DOHH2 (cell line): ENCODE data around the gene RABGAP1L.
"Not testable (repeated sequence)": the region's sequence is repeated elsewhere in the genome, so short reads cannot be mapped to it uniquely, and the experiment has no call there.

ENCODE experiments used
- EZH2phosphoT487 ChIP-seq: fragments of 200-600 bp; sonication (generic); IDR thresholded peaks from 2 replicates; pipeline ENCODE4 v1.6.1; 2017; ENCODE audit warnings: borderline replicate concordance, mild to moderate bottlenecking, antibody characterized with exemption, low read length, moderate library complexity, mixed read lengths
- TF ChIP-seq, protein P1 (sequence below): fragments of 200-600 bp; sonication (generic); IDR thresholded peaks from one replicate; pipeline ENCODE4 v1.5.1; 2014; ENCODE audit warnings: antibody characterized with exemption, mild to moderate bottlenecking, low read depth, low read length; ENCODE audit not compliant: poor library complexity, severe bottlenecking

DNA sequence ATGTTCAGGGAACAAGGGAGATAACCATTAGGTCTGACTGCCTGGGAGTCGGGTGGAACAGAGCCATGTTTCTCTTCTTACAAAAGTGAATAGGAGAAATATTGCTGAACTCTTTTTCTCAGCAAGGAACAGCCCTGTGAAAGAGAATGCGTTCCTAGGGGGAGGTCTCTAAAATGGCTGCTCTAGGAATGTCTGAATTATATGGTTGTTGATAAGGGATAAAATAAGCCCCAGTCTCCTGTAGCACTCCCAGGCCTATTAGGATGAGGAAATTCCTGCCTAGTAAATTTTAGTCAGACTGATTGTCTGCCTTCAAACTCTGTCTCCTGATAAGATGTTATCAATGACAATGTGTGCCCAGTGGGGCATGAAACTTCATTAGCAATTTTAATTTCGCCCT, 161.6 kb downstream of the RABGAP1L start:
- TF ChIP-seq, protein P1, sequence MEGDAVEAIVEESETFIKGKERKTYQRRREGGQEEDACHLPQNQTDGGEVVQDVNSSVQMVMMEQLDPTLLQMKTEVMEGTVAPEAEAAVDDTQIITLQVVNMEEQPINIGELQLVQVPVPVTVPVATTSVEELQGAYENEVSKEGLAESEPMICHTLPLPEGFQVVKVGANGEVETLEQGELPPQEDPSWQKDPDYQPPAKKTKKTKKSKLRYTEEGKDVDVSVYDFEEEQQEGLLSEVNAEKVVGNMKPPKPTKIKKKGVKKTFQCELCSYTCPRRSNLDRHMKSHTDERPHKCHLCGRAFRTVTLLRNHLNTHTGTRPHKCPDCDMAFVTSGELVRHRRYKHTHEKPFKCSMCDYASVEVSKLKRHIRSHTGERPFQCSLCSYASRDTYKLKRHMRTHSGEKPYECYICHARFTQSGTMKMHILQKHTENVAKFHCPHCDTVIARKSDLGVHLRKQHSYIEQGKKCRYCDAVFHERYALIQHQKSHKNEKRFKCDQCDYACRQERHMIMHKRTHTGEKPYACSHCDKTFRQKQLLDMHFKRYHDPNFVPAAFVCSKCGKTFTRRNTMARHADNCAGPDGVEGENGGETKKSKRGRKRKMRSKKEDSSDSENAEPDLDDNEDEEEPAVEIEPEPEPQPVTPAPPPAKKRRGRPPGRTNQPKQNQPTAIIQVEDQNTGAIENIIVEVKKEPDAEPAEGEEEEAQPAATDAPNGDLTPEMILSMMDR = not testable (repeated sequence)
- TF ChIP-seq EZH2phosphoT487 = not testable (repeated sequence)
